IMR-90 (cell line): ENCODE results near the gene BTN1A1.

Experiments used
- BHLHE40 ChIP-seq: fragments of 150-350 bp; IDR thresholded peaks from 2 replicates; pipeline ENCODE4 v1.6.1; 2016; ENCODE audit warnings: mild to moderate bottlenecking, low read depth, low read length
- RAD21 ChIP-seq: IDR thresholded peaks from 2 replicates; pipeline ENCODE4 v1.6.1; 2012; ENCODE audit warnings: low read length, improper control_type of control experiment
- TF ChIP-seq, protein P1 (sequence below): conservative IDR thresholded peaks from 2 replicates; pipeline ENCODE4 v1.5.1; 2012; ENCODE audit warnings: mild to moderate bottlenecking, low read depth, low read length, improper control_type of control experiment
- TF ChIP-seq, protein P2 (sequence below): fragments of 150-350 bp; IDR thresholded peaks from 2 replicates; pipeline ENCODE4 v1.6.1; 2017; ENCODE audit warnings: mild to moderate bottlenecking, antibody characterized with exemption, low read length, low read depth

DNA sequence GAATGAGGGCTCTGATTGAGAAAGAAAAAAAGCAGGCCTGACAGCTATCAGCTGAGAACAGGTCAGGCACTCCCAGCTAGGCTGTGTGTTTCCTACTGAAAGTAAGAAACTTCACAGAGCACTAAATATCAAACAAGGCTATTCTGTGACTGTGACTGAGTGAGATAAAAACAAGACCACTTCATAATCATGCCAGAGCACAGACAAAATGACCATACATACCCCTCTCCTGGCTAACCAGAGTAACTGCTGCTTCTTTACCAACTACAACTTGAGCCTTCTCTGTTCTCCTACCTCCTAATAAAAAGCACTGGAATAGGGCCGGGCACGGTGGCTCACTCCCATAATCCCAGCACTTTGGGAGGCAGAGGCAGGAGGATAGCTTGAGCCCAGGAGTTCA lies 6.8 kb upstream of the BTN1A1 start:
- TF ChIP-seq BHLHE40 (no peak), RAD21 (peak; percentile 53)
- TF ChIP-seq, protein P1, sequence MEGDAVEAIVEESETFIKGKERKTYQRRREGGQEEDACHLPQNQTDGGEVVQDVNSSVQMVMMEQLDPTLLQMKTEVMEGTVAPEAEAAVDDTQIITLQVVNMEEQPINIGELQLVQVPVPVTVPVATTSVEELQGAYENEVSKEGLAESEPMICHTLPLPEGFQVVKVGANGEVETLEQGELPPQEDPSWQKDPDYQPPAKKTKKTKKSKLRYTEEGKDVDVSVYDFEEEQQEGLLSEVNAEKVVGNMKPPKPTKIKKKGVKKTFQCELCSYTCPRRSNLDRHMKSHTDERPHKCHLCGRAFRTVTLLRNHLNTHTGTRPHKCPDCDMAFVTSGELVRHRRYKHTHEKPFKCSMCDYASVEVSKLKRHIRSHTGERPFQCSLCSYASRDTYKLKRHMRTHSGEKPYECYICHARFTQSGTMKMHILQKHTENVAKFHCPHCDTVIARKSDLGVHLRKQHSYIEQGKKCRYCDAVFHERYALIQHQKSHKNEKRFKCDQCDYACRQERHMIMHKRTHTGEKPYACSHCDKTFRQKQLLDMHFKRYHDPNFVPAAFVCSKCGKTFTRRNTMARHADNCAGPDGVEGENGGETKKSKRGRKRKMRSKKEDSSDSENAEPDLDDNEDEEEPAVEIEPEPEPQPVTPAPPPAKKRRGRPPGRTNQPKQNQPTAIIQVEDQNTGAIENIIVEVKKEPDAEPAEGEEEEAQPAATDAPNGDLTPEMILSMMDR: peak; percentile 38
- TF ChIP-seq, protein P2, sequence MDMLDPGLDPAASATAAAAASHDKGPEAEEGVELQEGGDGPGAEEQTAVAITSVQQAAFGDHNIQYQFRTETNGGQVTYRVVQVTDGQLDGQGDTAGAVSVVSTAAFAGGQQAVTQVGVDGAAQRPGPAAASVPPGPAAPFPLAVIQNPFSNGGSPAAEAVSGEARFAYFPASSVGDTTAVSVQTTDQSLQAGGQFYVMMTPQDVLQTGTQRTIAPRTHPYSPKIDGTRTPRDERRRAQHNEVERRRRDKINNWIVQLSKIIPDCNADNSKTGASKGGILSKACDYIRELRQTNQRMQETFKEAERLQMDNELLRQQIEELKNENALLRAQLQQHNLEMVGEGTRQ: no peak
